Measurements from ENCODE around the gene KIAA1671. TPM values are rescaled to one million over a fixed set of nuclear protein-coding genes. Genes with fewer than 3 reads are reported as not detected.

KIAA1671 gene
- total RNA-seq, 1 experiment from 2014 or later = 18.6 TPM

DNA sequence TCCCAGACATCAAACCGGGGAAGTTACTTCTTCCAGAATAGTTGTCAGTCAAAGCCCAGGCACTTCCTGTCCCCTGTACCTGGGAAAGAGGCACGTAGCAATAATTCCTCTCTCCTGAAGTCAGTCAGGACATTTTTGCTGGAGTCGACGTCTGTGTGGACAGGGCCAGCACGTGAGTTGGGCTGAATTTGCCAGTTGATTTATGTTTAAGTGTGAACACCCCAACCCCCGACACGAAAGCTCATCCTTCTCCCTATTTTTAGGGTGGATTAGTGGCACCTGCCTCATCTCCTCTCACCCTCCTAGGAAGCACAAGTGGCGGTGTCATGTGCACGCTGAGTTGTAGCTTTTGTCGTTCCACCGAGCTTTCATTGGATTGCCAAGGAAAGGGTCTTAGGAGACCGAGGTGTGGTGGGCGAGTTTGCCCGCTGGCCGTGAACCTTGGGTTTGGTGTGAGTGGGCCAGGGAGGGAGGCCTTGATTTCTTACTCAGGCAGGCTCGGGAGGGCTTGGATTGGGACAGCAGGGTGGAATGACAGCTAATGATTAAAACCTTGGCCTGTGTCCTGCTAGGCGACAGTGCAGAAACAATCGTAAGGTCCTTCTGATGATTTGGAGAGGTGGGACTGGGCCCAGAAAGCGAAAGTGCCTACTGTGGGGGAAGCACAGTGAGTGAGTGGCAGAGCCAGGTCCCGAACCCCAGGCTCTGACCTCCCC lies 160.2 kb downstream of the KIAA1671 start:
- DNase-seq (no peak), ATAC-seq (no peak)
- Histone ChIP-seq H3K9ac (ENCODE audit: low read length) (no peak overlapping the region), H2AFZ (ENCODE audit: low read length) (no peak overlapping the region), H3F3A (ENCODE audit: low read length, unreplicated experiment) (no peaks in the 10 kb centered on the region), H3K4me3 (ENCODE audit: low read length) (no peak overlapping the region), H3K27ac (ENCODE audit: low read length) (no peak overlapping the region), H3K27me3 (ENCODE audit: low read length) (no peaks in the 10 kb centered on the region), H3K4me2 (ENCODE audit: low read length) (no peak overlapping the region), H3K79me2 (ENCODE audit: low read length) (no peaks in the 10 kb centered on the region), H4K20me1 (ENCODE audit: low read length) (no peaks in the 10 kb centered on the region), H3K9me3 (ENCODE audit: low read length) (no peaks in the 10 kb centered on the region), H3K4me1 (ENCODE audit: insufficient read depth, low read length) (peaks cover 12% of the 10 kb centered on the region), H3K9me2 (replicated peaks; ENCODE audit: low read length) (no peaks in the 10 kb centered on the region), H3K36me3 (ENCODE audit: low read depth, low read length) (no peaks in the 10 kb centered on the region)
- intact Hi-C loops (cut with micrococcal nuclease) = no loop called here
- no peak for TF ChIP-seq EZH2phosphoT487 (IDR thresholded peaks at IDR 0.05; ENCODE audit: borderline replicate concordance, low read length)
- no peak for TF ChIP-seq EZH2 (IDR thresholded peaks at IDR 0.05; ENCODE audit: low read length, unreplicated experiment)
- TF ChIP-seq CTCF (conservative IDR thresholded peaks at IDR 0.05; ENCODE audit: low read depth, low read length) = no peak
- ChIA-PET POLR2A (ENCODE audit: unreplicated experiment) (no interaction called here), CTCF (no interaction called here)
- BruUV-seq (replicated peaks) = no TSS peak

DNA sequence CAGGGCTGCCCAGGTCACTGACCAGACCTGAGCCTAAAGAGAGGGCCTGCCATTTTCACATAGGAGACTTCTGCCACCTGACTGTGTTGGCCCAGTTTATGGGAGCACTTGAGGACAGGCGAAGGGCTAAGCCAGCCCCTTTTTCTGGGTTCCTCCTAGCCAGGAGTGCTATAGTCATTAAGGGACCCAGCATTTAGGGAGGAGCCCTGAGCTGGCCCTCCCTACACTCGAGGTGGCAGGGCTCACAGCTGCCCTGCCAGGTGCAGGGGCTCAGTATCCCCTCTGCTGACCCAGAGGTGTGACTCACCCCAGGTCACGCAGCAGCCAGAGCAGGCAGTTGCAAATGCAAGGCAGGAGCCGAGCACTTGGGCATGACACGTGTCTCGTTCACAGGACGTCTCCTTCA lies 160.8 kb downstream of the KIAA1671 start:
- no peaks in the 10 kb centered on the region for H3K9me2 ChIP-seq (replicated peaks; ENCODE audit: low read length)
- CTCF ChIA-PET = no interaction called here
- no peak overlapping the region for H3K27ac ChIP-seq (ENCODE audit: low read length)
- no peaks in the 10 kb centered on the region for H4K20me1 ChIP-seq (ENCODE audit: low read length)
- intact Hi-C loops (cut with micrococcal nuclease) = no loop called here
- no peak overlapping the region for H3K4me3 ChIP-seq (ENCODE audit: low read length)
- no peak overlapping the region for H3K9ac ChIP-seq (ENCODE audit: low read length)
- DNase-seq = no peak
- POLR2A ChIA-PET (ENCODE audit: unreplicated experiment) = no interaction called here
- no peaks in the 10 kb centered on the region for H3K36me3 ChIP-seq (ENCODE audit: low read depth, low read length)
- ATAC-seq = no peak
- H3K79me2 ChIP-seq (ENCODE audit: low read length) = no peaks in the 10 kb centered on the region
- TF ChIP-seq CTCF (conservative IDR thresholded peaks at IDR 0.05; ENCODE audit: low read depth, low read length) (no peak), EZH2phosphoT487 (IDR thresholded peaks at IDR 0.05; ENCODE audit: borderline replicate concordance, low read length) (no peak), EZH2 (IDR thresholded peaks at IDR 0.05; ENCODE audit: low read length, unreplicated experiment) (no peak)
- BruUV-seq (replicated peaks) = no TSS peak
- H2AFZ ChIP-seq (ENCODE audit: low read length) = no peak overlapping the region
- H3K27me3 ChIP-seq (ENCODE audit: low read length) = no peaks in the 10 kb centered on the region
- peaks cover 12% of the 10 kb centered on the region for H3K4me1 ChIP-seq (ENCODE audit: insufficient read depth, low read length)
- no peaks in the 10 kb centered on the region for H3F3A ChIP-seq (ENCODE audit: low read length, unreplicated experiment)
- no peaks in the 10 kb centered on the region for H3K9me3 ChIP-seq (ENCODE audit: low read length)
- no peak overlapping the region for H3K4me2 ChIP-seq (ENCODE audit: low read length)
